ENCODE measurements around the gene PPP2R3A.

PPP2R3A gene

GRCh38 chr3:136038668-136039067 is 73.1 kb downstream of the PPP2R3A start:
- Histone ChIP-seq H3K9ac (ENCODE audit: low read depth, low read length) (no peak overlapping the region), H3K9me3 (ENCODE audit: insufficient read depth, low read depth, low read length) (no peaks in the 10 kb centered on the region), H3K4me3 (ENCODE audit: low read length) (no peak overlapping the region), H3K4me1 (ENCODE audit: insufficient read depth, low read length) (0 out of 2 replicates have a peak, but pooled peaks cover 7% of the 10 kb centered on the region), H3K27ac (ENCODE audit: low read depth, low read length) (no peak overlapping the region), H3K36me3 (ENCODE audit: insufficient read depth, low read length) (no peaks in the 10 kb centered on the region), H3K27me3 (ENCODE audit: insufficient read depth, low read length) (no peaks in the 10 kb centered on the region)
- WGBS: 89% methylated on average over 2 of the region's 2 CpGs

DNA sequence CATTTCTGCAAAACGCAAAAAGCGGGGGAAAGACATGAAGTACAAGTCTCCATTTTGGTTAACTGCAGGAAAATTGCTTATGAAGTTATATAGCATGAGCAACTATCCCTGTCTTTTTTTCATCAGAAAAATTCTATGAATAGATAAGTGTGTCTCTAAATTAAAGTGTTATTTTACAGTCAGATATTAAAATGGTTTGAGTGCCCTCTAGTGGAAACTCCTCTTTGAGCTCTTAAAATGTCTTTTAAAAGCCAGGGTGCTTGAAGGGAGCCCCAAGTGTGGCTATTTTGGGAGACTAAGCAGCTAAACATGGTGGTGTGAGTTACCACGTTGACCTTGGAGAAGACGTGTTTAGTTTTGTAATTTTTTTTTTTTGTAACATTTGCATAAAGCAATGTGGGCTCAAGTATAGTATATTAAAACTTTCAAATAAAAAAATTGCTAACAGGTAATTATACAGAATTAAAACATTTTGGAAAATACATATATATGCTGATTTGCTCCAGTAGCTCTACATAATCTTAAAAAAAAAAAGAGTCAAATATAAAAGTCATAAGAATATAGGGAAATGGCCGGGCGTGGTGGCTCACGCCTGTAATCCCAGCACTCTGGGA is 77.2 kb downstream of the PPP2R3A start:
- Histone ChIP-seq H3K4me1 (ENCODE audit: insufficient read depth, low read length) (0 out of 2 replicates have a peak, but pooled peaks cover 7% of the 10 kb centered on the region), H3K27ac (ENCODE audit: low read depth, low read length) (no peak overlapping the region), H3K9ac (ENCODE audit: low read depth, low read length) (no peak overlapping the region), H3K4me3 (ENCODE audit: low read length) (no peak overlapping the region), H3K36me3 (ENCODE audit: insufficient read depth, low read length) (0 out of 2 replicates have a peak, but pooled peaks cover 6% of the 10 kb centered on the region), H3K27me3 (ENCODE audit: insufficient read depth, low read length) (no peaks in the 10 kb centered on the region), H3K9me3 (ENCODE audit: insufficient read depth, low read depth, low read length) (no peaks in the 10 kb centered on the region)
- whole genome bisulfite sequencing: 86% methylated on average over 7 of the region's 7 CpGs

DNA sequence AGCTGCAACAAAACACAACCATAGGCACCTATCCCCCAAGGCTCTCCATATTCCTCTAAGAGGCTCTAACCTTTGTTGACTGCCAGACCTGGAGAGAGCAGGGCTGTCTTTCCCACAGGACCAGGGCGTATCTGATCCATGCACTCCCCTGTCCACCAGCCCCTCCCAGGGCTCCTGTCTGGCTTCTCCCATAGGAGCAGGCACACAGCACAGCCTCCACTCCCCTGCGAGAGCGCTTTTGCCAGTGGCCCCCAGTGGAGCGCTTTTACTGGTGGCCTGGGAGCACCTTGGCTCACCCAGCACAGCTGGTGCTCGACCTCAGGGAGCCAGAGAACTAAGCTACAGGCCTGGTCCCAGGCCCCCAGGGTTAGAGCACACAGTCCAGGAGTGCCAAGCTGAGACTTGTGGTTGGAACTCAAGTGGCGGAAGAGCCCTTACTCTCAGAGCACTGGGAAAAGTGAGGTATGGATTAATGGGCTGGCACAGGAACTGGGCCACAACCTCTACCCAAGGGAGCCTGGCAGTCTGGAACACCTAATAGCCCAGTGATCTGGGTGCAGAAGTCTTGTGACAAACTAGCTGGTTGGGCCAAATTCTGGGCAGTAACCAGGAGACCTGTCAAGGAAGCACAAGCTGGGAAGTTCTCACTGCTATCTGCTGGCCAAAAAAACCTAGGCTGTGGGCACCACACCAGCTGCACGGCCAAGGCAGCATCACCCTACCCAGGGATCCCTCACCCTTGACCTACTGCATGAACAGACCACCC is 79.6 kb downstream of the PPP2R3A start:
- H3K9me3 ChIP-seq (ENCODE audit: insufficient read depth, low read depth, low read length): no peaks in the 10 kb centered on the region
- H3K27ac ChIP-seq (ENCODE audit: low read depth, low read length): no peak overlapping the region
- peaks cover 18% of the 10 kb centered on the region for H3K36me3 ChIP-seq (ENCODE audit: insufficient read depth, low read length)
- no peak overlapping the region for H3K9ac ChIP-seq (ENCODE audit: low read depth, low read length)
- 96% methylated on average over 7 of the region's 7 CpGs for WGBS
- no peaks in the 10 kb centered on the region for H3K27me3 ChIP-seq (ENCODE audit: insufficient read depth, low read length)
- no peak overlapping the region for H3K4me3 ChIP-seq (ENCODE audit: low read length)
- 0 out of 2 replicates have a peak, but pooled peaks cover 7% of the 10 kb centered on the region for H3K4me1 ChIP-seq (ENCODE audit: insufficient read depth, low read length)

DNA sequence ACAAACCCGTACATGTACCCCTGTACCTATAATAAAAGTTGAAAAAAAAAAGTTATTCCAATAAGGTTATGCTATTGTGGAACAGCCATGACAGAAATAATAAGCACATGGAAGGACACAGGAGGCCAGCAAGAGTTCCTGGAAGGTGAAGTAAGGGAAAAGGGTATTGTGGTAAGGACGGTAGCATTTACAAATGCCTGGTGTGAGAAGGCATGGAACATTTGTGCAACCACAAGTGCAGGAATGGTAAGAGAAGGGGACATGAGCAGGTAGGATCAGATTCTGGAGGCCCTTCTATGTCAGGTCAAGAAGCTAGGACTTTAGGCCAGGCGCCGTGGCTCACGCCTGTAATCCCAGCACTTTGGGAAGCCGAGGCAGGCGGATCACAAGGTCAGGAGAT is 82.5 kb downstream of the PPP2R3A start:
- WGBS: 96% methylated on average over 6 of the region's 7 CpGs
- Histone ChIP-seq H3K9me3 (ENCODE audit: insufficient read depth, low read depth, low read length) (no peaks in the 10 kb centered on the region), H3K27ac (ENCODE audit: low read depth, low read length) (no peak overlapping the region)

GRCh38 chr3:136050250-136050649 is 84.7 kb downstream of the PPP2R3A start:
- Histone ChIP-seq H3K27me3 (ENCODE audit: insufficient read depth, low read length) (no peaks in the 10 kb centered on the region), H3K36me3 (ENCODE audit: insufficient read depth, low read length) (peaks cover 27% of the 10 kb centered on the region), H3K4me3 (ENCODE audit: low read length) (no peak overlapping the region), H3K9me3 (ENCODE audit: insufficient read depth, low read depth, low read length) (no peaks in the 10 kb centered on the region), H3K9ac (ENCODE audit: low read depth, low read length) (no peak overlapping the region), H3K4me1 (ENCODE audit: insufficient read depth, low read length) (no peaks in the 10 kb centered on the region), H3K27ac (ENCODE audit: low read depth, low read length) (no peak overlapping the region)
- WGBS: 78% methylated on average over 6 of the region's 6 CpGs

More for the DNA sequence above, 82.5 kb downstream of the PPP2R3A start:
- peaks cover 26% of the 10 kb centered on the region for H3K36me3 ChIP-seq (ENCODE audit: insufficient read depth, low read length)
- H3K9ac ChIP-seq (ENCODE audit: low read depth, low read length): no peak overlapping the region
- H3K4me1 ChIP-seq (ENCODE audit: insufficient read depth, low read length): no peaks in the 10 kb centered on the region
- no peak overlapping the region for H3K4me3 ChIP-seq (ENCODE audit: low read length)
- H3K27me3 ChIP-seq (ENCODE audit: insufficient read depth, low read length): no peaks in the 10 kb centered on the region

GRCh38 chr3:136055491-136055890 is 90.0 kb downstream of the PPP2R3A start:
- Histone ChIP-seq H3K27ac (ENCODE audit: low read depth, low read length) (no peak overlapping the region), H3K27me3 (ENCODE audit: insufficient read depth, low read length) (no peaks in the 10 kb centered on the region), H3K9ac (ENCODE audit: low read depth, low read length) (no peak overlapping the region), H3K4me3 (ENCODE audit: low read length) (no peak overlapping the region), H3K36me3 (ENCODE audit: insufficient read depth, low read length) (peaks cover 20% of the 10 kb centered on the region; the same call in 1 of the 2 replicates), H3K9me3 (ENCODE audit: insufficient read depth, low read depth, low read length) (peaks cover 3% of the 10 kb centered on the region; the same call in 1 of the 2 replicates), H3K4me1 (ENCODE audit: insufficient read depth, low read length) (no peaks in the 10 kb centered on the region)
- 88% methylated on average over 4 of the region's 4 CpGs for WGBS

DNA sequence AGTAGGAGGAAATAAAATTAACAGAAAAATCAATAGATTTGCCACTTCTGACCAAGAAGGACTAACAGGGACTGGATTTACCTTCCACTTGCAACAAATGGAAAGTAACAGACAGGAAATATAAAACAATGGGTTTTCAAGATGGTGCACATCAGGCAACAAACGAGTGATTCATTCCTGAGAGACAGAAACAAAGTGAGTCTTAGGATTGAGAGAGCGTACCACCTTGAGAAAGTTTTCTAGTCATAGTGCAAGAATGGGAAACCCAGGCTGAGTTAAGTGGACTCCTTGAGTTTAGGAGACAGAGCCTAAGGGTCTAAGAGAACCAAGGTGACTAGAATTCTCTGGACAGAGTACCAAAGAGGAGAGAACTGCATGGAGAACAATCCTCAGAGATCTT is 101.7 kb downstream of the PPP2R3A start:
- WGBS: 95% methylated on average over 2 of the region's 2 CpGs
- Histone ChIP-seq H3K36me3 (ENCODE audit: insufficient read depth, low read length) (no peaks in the 10 kb centered on the region), H3K9ac (ENCODE audit: low read depth, low read length) (no peak overlapping the region), H3K4me1 (ENCODE audit: insufficient read depth, low read length) (no peaks in the 10 kb centered on the region; the same call in 1 of the 2 replicates), H3K9me3 (ENCODE audit: insufficient read depth, low read depth, low read length) (no peaks in the 10 kb centered on the region), H3K27ac (ENCODE audit: low read depth, low read length) (no peak overlapping the region), H3K4me3 (ENCODE audit: low read length) (no peak overlapping the region), H3K27me3 (ENCODE audit: insufficient read depth, low read length) (no peaks in the 10 kb centered on the region)

DNA sequence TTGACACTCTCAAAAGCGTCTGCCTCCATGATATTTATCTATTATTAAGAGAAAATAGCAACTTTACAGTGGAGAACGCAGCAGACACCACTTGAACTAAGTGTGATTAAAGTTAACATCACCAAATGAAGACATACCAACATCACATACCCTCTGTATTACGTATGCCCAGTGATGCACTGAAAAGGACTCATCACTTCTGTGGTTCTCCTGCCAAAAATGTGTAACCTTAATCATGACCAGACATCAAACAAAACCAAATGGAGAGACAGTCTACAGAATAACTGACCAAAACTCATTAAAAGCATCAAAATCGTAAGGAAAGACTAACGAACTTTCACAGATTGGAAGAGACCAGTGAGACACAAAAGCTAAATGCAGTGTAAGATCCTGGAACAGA is 103.2 kb downstream of the PPP2R3A start:
- no peaks in the 10 kb centered on the region for H3K36me3 ChIP-seq (ENCODE audit: insufficient read depth, low read length)
- WGBS: 96% methylated on average over 4 of the region's 5 CpGs
- no peaks in the 10 kb centered on the region; the same call in 1 of the 2 replicates for H3K4me1 ChIP-seq (ENCODE audit: insufficient read depth, low read length)
- no peak overlapping the region for H3K4me3 ChIP-seq (ENCODE audit: low read length)
- H3K27me3 ChIP-seq (ENCODE audit: insufficient read depth, low read length): no peaks in the 10 kb centered on the region
- H3K9me3 ChIP-seq (ENCODE audit: insufficient read depth, low read depth, low read length): no peaks in the 10 kb centered on the region
- no peak overlapping the region for H3K27ac ChIP-seq (ENCODE audit: low read depth, low read length)
- H3K9ac ChIP-seq (ENCODE audit: low read depth, low read length): no peak overlapping the region

- Histone ChIP-seq H3K27ac (ENCODE audit: low read depth, low read length) (no peak overlapping the region), H3K4me1 (ENCODE audit: insufficient read depth, low read length) (no peaks in the 10 kb centered on the region; the same call in 1 of the 2 replicates), H3K4me3 (ENCODE audit: low read length) (no peak overlapping the region), H3K9ac (ENCODE audit: low read depth, low read length) (no peak overlapping the region), H3K36me3 (ENCODE audit: insufficient read depth, low read length) (no peaks in the 10 kb centered on the region), H3K9me3 (ENCODE audit: insufficient read depth, low read depth, low read length) (no peaks in the 10 kb centered on the region), H3K27me3 (ENCODE audit: insufficient read depth, low read length) (no peaks in the 10 kb centered on the region)
- 100% methylated on average over 1 of the region's 5 CpGs for WGBS
Measured at GRCh38 chr3:136069933-136070332, 104.4 kb downstream of the PPP2R3A start.

DNA sequence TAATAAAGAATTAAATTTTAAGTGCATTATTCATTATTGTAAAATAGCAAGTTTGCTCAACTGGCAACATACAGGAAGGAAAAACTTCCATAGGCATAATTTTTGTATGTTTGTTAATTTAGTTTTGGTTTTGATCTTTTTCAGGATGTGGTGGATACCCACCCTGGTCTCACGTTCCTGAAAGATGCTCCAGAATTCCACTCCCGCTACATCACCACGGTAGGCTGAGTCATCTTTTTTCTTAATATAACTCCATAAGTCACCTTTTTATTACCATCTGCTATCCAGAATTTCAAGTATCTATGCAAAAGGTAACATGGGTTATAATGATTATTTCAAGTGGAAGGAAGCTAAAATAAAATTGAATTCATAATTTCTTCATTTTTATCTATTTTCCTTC is 104.8 kb downstream of the PPP2R3A start:
- 91% methylated on average over 3 of the region's 3 CpGs for WGBS
- no peaks in the 10 kb centered on the region for H3K36me3 ChIP-seq (ENCODE audit: insufficient read depth, low read length)
- H3K9me3 ChIP-seq (ENCODE audit: insufficient read depth, low read depth, low read length): no peaks in the 10 kb centered on the region
- H3K27me3 ChIP-seq (ENCODE audit: insufficient read depth, low read length): no peaks in the 10 kb centered on the region
- H3K27ac ChIP-seq (ENCODE audit: low read depth, low read length): no peak overlapping the region
- no peak overlapping the region for H3K9ac ChIP-seq (ENCODE audit: low read depth, low read length)
- H3K4me1 ChIP-seq (ENCODE audit: insufficient read depth, low read length): no peaks in the 10 kb centered on the region; the same call in 1 of the 2 replicates
- no peak overlapping the region for H3K4me3 ChIP-seq (ENCODE audit: low read length)

Data from HUES64 (cell line).